Glomerular endothelial cell (primary cell): ENCODE results near the gene DCLK2. TPM values are rescaled to one million over a fixed set of nuclear protein-coding genes. Genes with fewer than 3 reads are reported as not detected.

ENCODE experiments used
- DNase-seq: peaks from one replicate; pipeline ENCODE4 v3.0.0-alpha.2; 2011; ENCODE audit warnings: low read depth, low spot score; ENCODE audit errors: extremely low read depth
- total RNA-seq: library from RNA; depleted of rRNA; stranded (reverse); fragments of >200 nt; gene quantifications from 2 replicates; pipeline ENCODE4 v1.2.3, GENCODE V29; 2015

DCLK2 gene
- total RNA-seq, 1 donor from 2014 or later, result 10.0 TPM

DNA sequence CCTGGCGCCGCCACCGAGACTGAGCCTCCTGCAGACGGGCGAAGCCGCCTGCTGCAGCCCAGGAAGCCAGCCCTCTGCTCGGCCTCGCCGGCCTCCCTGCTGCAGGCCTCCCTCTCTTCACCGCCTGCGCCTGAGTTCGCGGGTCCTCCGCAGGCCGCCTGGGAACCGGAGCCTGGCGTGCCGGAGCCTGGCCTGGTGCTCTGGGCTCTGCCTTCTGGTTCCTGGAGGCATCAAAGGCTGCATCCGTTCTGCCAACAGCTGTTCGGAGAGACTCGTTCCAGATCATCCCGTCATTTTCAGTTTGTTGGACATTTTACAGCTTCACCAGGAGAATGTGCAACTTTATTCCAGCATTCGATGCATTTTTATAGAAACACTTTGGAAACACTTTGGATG, 178.0 kb downstream of the DCLK2 start:
- DNase-seq, result no peak

- no peak for DNase-seq
Observed at GRCh38 chr4:150256841-150257730, 178.8 kb downstream of the DCLK2 start.

GRCh38 chr4:150258569-150258968, 180.3 kb downstream of the DCLK2 start:
- DNase-seq, result no peak

GRCh38 chr4:150259861-150260567, 181.8 kb downstream of the DCLK2 start:
- no peak for DNase-seq

GRCh38 chr4:150261571-150261970, 183.3 kb downstream of the DCLK2 start:
- no peak for DNase-seq

DNA sequence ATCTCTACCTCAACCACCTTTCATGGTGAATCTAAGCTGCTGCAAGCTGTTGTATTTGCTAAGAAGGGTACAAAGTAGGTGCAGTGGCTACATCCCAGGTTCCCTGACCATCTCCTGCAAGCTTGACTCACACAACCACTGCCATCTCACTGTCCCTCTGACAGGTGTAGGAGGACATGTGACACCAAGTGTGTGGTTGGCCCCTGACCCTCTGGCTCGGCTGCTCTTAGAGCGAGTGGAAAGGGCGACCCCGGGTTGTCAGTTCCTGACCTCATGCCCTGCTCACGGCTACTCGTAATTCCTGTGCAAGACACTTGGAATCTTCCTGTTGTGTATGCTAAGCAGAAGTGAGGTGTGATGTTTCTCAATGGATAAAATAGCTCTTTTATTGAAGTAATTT, 184.4 kb downstream of the DCLK2 start:
- DNase-seq, result no peak

- no peak for DNase-seq
Observed at GRCh38 chr4:150264595-150265161, 186.4 kb downstream of the DCLK2 start.

DNA sequence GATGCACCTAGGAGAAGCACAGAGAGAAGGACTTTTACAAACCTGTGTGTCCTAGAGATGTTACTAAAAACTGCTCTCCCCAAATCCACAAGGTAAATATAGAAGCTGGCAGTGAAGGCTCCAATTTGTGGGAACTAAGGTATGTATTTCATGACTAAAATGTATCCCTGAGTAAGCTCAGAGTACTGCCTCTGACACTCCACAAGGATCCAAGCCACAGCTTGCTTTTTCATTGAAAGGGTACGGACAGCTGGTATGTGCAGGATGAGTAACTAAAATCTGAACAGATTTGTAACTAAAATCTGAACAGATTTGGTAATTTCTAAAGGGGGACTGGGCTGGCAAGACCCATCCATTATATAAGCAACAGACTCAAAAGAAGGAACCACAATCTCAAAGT, 187.6 kb downstream of the DCLK2 start:
- no peak for DNase-seq

DNA sequence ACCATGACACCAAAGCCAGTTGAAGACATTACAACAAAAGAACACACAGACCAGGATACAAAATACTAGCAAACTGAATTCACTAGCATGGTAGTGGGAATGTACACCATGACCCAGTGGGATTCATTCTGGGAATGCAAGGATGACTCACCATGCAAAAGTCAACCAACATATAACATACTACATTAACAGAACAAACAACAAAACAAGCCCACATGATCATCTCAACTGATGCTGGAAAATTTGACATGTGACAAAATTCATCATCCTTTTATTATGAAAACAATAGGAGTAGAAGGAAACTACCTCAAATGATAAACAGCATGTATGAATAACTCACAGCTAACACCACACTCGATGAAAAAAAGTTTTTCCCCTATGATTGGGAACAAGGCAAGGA, 190.2 kb downstream of the DCLK2 start:
- no peak for DNase-seq

GRCh38 chr4:150278206-150278605, 200.0 kb downstream of the DCLK2 start:
- DNase-seq, result no peak

DNA sequence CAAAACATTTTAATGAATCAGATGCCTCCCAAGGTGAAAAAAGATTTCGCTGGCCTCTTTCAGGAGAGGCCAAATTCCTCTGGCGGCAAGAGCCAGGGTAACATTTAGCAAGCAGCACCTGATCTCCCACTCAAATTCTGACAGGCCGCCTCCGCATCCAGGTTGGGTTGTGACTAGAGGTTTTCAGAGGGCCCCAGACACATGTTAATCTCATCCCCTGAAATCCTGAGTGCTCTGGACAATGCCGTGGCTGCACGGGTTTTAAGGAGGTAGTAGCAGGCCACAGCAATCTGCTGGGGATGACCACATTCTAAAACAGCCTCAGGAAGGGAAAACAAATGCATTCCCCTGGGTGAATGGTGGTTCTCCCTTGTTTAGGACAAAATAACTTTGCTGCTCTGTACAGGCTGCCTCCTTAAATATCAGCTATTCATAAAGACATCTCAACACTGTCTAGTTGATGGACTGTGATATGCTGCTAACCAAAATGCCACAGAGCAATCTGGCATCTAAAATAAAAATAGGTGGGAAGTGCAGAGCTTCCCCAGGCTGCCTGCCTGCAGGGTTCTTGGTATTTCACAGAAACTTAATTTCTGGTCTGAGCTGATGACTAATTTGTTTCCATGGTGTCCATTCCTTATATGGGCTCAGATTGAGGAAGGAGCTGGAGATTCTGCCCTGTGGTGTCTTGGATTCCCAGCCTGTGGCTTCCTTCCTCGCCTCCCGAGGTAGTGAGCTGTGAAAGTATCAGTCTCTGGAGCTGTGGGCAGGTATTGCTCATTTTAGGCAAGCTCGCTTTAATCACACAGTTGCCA, 202.0 kb downstream of the DCLK2 start:
- peak; percentile 31 for DNase-seq

- DNase-seq, result no peak
Observed at GRCh38 chr4:150280975-150281374, 202.7 kb downstream of the DCLK2 start.

GRCh38 chr4:150283689-150284088, 205.4 kb downstream of the DCLK2 start:
- DNase-seq, result no peak

DNA sequence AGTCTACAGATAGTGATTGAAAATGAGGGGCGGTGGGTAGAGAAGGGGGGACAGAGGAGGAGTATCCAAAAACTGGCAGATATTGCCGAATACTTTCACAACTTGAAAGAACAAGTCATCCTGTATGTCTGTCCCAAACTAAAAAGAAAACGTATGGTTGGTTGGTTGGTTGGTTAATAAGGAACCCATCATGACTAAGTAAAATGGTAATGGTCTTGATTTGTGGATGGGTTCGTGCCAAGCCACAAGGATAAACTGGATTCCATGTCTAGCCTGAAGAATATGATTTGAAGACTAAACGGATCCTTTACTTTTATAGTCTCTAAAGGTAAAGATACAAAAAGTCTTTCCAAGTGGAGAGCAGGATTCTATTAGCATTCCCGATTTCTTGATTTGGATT, 208.4 kb downstream of the DCLK2 start:
- DNase-seq, result no peak

DNA sequence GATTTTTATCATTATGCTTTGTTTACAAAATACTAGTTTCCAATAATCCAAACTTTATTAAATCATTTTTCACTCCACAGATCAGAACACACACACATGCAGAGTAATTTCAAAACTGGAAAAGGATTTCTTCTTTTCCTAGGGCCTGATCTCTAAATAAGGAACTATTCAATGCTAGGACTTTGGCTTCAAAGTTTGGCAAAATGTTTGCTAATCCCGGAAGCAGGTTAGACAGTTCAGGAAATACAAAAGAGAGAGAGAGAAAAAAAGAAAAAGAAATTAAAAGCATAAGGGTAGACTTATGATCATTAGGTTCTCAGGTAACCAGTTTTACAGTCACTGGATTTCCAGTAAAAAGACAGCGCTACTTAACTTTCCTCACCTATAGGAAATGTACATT, 211.0 kb downstream of the DCLK2 start:
- no peak for DNase-seq

- DNase-seq, result no peak
Observed at GRCh38 chr4:150289881-150290280, 211.6 kb downstream of the DCLK2 start.

DNA sequence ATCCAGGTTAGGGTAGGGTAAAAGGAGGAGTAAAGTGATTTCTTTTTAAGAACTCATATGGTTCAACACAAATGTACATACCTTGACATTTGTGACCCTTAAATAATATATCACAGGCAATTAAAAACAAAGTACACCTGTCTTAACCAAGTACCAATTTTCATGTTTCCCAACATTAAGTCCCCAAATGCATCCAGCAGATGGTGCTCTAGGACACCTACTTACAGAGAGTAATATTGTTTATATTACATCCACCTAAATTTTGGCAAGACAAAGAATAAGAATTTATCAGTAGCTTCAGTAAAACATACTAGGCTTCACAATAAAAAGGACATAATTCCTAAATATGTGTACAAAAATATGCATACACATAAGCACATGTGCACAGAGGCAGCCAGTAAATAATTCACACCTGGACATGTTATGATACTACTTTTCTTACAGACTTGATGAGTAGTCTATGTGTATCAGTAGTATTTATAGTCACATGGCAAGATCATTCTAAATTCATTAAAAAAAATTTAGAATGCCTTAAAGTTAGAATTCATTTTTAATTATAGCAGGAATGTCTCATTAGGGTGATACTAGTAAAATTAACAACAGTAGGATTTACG, 219.7 kb downstream of the DCLK2 start:
- DNase-seq, result no peak

DNA sequence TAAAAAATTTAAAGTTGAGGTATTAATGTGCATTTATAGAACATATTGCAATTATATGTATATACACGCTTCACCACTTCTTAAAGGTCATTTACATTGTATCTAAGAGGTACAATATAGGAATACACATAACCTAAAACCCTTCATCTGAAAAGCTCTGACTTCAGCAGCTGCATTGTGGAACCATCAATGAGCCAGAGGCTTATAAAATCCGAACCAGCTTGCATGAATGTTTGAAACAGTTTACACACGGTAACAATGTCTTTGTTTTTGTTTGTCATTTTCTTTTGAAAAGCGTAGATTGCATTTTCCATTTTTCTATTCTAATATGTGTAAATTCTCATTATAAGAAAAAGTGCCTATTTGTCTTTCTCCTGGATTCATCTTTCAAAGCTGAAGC, 221.6 kb downstream of the DCLK2 start:
- DNase-seq, result no peak

- DNase-seq, result no peak
Observed at GRCh38 chr4:150302553-150302952, 224.3 kb downstream of the DCLK2 start.

DNA sequence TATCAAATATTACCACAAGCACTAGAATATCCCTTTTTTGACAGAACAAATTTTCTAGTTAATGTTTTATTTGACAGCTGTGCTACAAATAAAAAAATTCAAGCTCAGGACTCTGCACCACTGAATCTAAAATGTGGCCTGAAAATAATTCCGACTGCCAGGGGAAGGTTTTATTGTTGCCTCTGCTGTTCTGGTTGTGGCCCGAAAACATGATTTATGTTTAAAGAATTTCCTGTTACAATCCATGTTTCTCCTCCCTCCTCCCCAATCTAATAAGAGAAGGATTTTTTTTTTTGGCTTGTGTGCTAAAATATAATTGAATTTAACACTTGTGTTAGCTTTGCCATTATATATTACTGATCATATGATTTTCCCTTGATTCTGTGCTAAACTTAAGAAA, 227.8 kb downstream of the DCLK2 start:
- DNase-seq, result no peak

- DNase-seq, result no peak
Observed at GRCh38 chr4:150306719-150307118, 228.5 kb downstream of the DCLK2 start.
